SK-N-SH treated with all-trans-retinoic acid at 6 μM for 48 hours (cell line): Measurements from ENCODE around the gene CREBBP.

ENCODE experiments used
- ATAC-seq: fragments of 200-7000 bp; cut with Tn5 transposase; 3 replicates; pipeline ENCODE4 v1.9.1; 2020; ENCODE audit warnings: mild to moderate bottlenecking, moderate library complexity
- ARNTL ChIP-seq: fragments of 450-650 bp; formaldehyde crosslinking; IDR thresholded peaks from 2 replicates; pipeline ENCODE4 v1.5.0; 2020; ENCODE audit warnings: low read depth, mild to moderate bottlenecking, moderate library complexity, borderline replicate concordance
- BACH2 ChIP-seq: fragments of 250-450 bp; sonication (Bioruptor Pico); IDR thresholded peaks from 2 replicates; pipeline ENCODE4 v1.9.0; 2021; ENCODE audit warnings: mild to moderate bottlenecking, borderline replicate concordance
- CSDC2 ChIP-seq: fragments of 250-450 bp; sonication (Bioruptor Pico); IDR thresholded peaks from 2 replicates; pipeline ENCODE4 v1.5.0; 2020; ENCODE audit warnings: mild to moderate bottlenecking, moderate library complexity
- ESRRG ChIP-seq: fragments of 250-450 bp; sonication (Bioruptor Pico); IDR thresholded peaks from 2 replicates; pipeline ENCODE4 v1.6.1; 2021; ENCODE audit warnings: mild to moderate bottlenecking
- GLIS3 ChIP-seq: fragments of 250-450 bp; sonication (Bioruptor Pico); IDR thresholded peaks from 2 replicates; pipeline ENCODE4 v1.5.0; 2020; ENCODE audit warnings: mild to moderate bottlenecking, moderate library complexity
- OSR1 ChIP-seq: fragments of 250-450 bp; sonication (Bioruptor Pico); IDR thresholded peaks from 2 replicates; pipeline ENCODE4 v1.8.0; 2022; ENCODE audit warnings: moderate library complexity, mild to moderate bottlenecking, inconsistent platforms
- PPARA ChIP-seq: fragments of 250-450 bp; sonication (Bioruptor Pico); IDR thresholded peaks from 2 replicates; pipeline ENCODE4 v1.5.0; 2020; ENCODE audit warnings: mild to moderate bottlenecking, borderline replicate concordance
- RARB ChIP-seq: fragments of 250-450 bp; sonication (Bioruptor Pico); IDR thresholded peaks from 2 replicates; pipeline ENCODE4 v1.8.0; 2021; ENCODE audit warnings: mild to moderate bottlenecking, moderate library complexity
- SNAI2 ChIP-seq: fragments of 250-450 bp; sonication (Bioruptor Pico); IDR thresholded peaks from 2 replicates; pipeline ENCODE4 v1.5.0; 2020; ENCODE audit warnings: mild to moderate bottlenecking, moderate library complexity
- TCF4 ChIP-seq: fragments of 250-450 bp; sonication (Bioruptor Pico); IDR thresholded peaks from 2 replicates; pipeline ENCODE4 v1.8.0; 2021; ENCODE audit warnings: mild to moderate bottlenecking, moderate library complexity, borderline replicate concordance
- TOX ChIP-seq: fragments of 250-450 bp; sonication (Bioruptor Pico); IDR thresholded peaks from 2 replicates; pipeline ENCODE4 v1.8.0; 2021; ENCODE audit warnings: mild to moderate bottlenecking, moderate library complexity, borderline replicate concordance
- ZC3H10 ChIP-seq: fragments of 250-450 bp; sonication (Bioruptor Pico); IDR thresholded peaks from 2 replicates; pipeline ENCODE4 v1.5.1; 2021; ENCODE audit warnings: mild to moderate bottlenecking, moderate library complexity
- ZFP3 ChIP-seq: fragments of 250-450 bp; sonication (Bioruptor Pico); IDR thresholded peaks from 2 replicates; pipeline ENCODE4 v1.5.0; 2020; ENCODE audit warnings: mild to moderate bottlenecking, moderate library complexity
- ZFP30 ChIP-seq: fragments of 450-650 bp; formaldehyde crosslinking; IDR thresholded peaks from 2 replicates; pipeline ENCODE4 v1.5.0; 2022; ENCODE audit warnings: mild to moderate bottlenecking, moderate library complexity
- ZNF565 ChIP-seq: fragments of 450-650 bp; formaldehyde crosslinking; conservative IDR thresholded peaks from 2 replicates; pipeline ENCODE4 v1.5.0; 2020; ENCODE audit warnings: low read depth, mild to moderate bottlenecking, moderate library complexity
- ZNF70 ChIP-seq: fragments of 450-650 bp; formaldehyde crosslinking; IDR thresholded peaks from 2 replicates; pipeline ENCODE4 v1.5.0; 2020; ENCODE audit warnings: mild to moderate bottlenecking, moderate library complexity
- ZNF8 ChIP-seq: fragments of 450-650 bp; formaldehyde crosslinking; IDR thresholded peaks from 2 replicates; pipeline ENCODE4 v1.5.0; 2020; ENCODE audit warnings: mild to moderate bottlenecking, moderate library complexity
- TF ChIP-seq, protein P1 (sequence below): fragments of 250-450 bp; sonication (Bioruptor Pico); IDR thresholded peaks from 2 replicates; pipeline ENCODE4 v1.5.1; 2021; ENCODE audit warnings: mild to moderate bottlenecking, moderate library complexity
- TF ChIP-seq, protein P2 (sequence below): fragments of 250-450 bp; sonication (Bioruptor Pico); IDR thresholded peaks from 2 replicates; pipeline ENCODE4 v1.5.0; 2020; ENCODE audit warnings: mild to moderate bottlenecking, moderate library complexity
- TF ChIP-seq, protein P3 (sequence below): fragments of 250-450 bp; sonication (Bioruptor Pico); IDR thresholded peaks from 2 replicates; pipeline ENCODE4 v1.5.1; 2020; ENCODE audit warnings: low read depth, mild to moderate bottlenecking, moderate library complexity
- TF ChIP-seq, protein P4 (sequence below): fragments of 250-450 bp; sonication (Bioruptor Pico); IDR thresholded peaks from 2 replicates; pipeline ENCODE4 v1.8.0; 2020; ENCODE audit warnings: mild to moderate bottlenecking, moderate library complexity, borderline replicate concordance

The CREBBP gene

DNA sequence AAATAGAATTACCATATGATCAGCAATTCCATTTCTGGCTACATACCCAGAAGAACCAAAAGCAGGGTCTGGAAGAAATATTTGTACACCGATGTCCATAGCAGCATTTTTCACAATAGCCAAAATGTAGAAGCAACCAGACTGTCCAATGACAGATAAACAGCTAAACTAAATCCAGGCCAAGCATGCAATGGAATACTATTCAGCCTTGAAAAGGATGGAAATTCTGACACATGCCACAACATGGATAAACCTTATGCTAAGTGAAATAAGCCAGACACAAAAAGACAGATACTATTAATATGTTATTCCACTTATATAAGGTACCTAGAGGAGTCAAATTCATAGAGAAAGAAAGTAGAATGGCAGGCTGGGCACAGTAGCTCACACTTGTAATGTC lies 25.9 kb upstream of the CREBBP start:
- no peak for TF ChIP-seq ZNF8 (CRISPR knock-in tag)
- TF ChIP-seq, protein P1, sequence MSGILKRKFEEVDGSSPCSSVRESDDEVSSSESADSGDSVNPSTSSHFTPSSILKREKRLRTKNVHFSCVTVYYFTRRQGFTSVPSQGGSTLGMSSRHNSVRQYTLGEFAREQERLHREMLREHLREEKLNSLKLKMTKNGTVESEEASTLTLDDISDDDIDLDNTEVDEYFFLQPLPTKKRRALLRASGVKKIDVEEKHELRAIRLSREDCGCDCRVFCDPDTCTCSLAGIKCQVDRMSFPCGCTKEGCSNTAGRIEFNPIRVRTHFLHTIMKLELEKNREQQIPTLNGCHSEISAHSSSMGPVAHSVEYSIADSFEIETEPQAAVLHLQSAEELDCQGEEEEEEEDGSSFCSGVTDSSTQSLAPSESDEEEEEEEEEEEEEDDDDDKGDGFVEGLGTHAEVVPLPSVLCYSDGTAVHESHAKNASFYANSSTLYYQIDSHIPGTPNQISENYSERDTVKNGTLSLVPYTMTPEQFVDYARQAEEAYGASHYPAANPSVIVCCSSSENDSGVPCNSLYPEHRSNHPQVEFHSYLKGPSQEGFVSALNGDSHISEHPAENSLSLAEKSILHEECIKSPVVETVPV (CRISPR knock-in tag), result no peak
- no peak for TF ChIP-seq ZNF565 (CRISPR knock-in tag)
- no peak for TF ChIP-seq ZNF70 (CRISPR knock-in tag)
- no peak for TF ChIP-seq ARNTL (CRISPR knock-in tag)
- no peak for TF ChIP-seq CSDC2 (CRISPR knock-in tag)
- no peak for TF ChIP-seq ESRRG (CRISPR knock-in tag)
- TF ChIP-seq RARB (CRISPR knock-in tag), result no peak
- TF ChIP-seq TOX (CRISPR knock-in tag), result no peak
- no peak for TF ChIP-seq ZFP30 (CRISPR knock-in tag)
- TF ChIP-seq, protein P2, sequence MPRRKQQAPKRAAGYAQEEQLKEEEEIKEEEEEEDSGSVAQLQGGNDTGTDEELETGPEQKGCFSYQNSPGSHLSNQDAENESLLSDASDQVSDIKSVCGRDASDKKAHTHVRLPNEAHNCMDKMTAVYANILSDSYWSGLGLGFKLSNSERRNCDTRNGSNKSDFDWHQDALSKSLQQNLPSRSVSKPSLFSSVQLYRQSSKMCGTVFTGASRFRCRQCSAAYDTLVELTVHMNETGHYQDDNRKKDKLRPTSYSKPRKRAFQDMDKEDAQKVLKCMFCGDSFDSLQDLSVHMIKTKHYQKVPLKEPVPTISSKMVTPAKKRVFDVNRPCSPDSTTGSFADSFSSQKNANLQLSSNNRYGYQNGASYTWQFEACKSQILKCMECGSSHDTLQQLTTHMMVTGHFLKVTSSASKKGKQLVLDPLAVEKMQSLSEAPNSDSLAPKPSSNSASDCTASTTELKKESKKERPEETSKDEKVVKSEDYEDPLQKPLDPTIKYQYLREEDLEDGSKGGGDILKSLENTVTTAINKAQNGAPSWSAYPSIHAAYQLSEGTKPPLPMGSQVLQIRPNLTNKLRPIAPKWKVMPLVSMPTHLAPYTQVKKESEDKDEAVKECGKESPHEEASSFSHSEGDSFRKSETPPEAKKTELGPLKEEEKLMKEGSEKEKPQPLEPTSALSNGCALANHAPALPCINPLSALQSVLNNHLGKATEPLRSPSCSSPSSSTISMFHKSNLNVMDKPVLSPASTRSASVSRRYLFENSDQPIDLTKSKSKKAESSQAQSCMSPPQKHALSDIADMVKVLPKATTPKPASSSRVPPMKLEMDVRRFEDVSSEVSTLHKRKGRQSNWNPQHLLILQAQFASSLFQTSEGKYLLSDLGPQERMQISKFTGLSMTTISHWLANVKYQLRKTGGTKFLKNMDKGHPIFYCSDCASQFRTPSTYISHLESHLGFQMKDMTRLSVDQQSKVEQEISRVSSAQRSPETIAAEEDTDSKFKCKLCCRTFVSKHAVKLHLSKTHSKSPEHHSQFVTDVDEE, result no peak
- ATAC-seq, result no peak

DNA sequence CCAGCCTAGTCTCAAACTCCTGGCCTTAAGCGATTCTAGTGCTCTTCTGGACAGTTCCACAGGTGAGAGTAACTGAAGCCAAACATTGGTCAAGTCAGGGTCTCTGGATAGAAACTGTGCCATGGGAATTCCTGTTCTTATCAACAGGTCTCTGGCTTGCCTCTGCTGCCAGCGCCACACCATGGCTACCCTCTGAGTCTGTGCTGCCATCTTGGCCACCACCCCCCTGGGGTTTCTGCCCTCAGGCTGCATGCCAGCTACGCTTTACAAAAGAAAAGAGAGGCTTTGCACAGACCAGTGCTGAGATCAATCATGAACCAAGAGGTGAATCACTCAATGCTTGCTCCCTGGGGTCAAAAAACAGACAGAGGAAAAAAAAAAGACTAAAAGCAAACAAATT lies 24.4 kb upstream of the CREBBP start:
- ATAC-seq, result no peak
- TF ChIP-seq BACH2 (CRISPR knock-in tag) (no peak), GLIS3 (no peak), OSR1 (CRISPR knock-in tag) (no peak), ZFP30 (CRISPR knock-in tag) (no peak), ZNF565 (CRISPR knock-in tag) (no peak), RARB (CRISPR knock-in tag) (no peak), TCF4 (no peak), ZFP3 (CRISPR knock-in tag) (no peak), ZC3H10 (CRISPR knock-in tag) (no peak), CSDC2 (CRISPR knock-in tag) (no peak), ZNF8 (CRISPR knock-in tag) (no peak), ZNF70 (CRISPR knock-in tag) (no peak), PPARA (CRISPR knock-in tag) (no peak), SNAI2 (CRISPR knock-in tag) (no peak)
- TF ChIP-seq, protein P2, result no peak
- TF ChIP-seq, protein P3, sequence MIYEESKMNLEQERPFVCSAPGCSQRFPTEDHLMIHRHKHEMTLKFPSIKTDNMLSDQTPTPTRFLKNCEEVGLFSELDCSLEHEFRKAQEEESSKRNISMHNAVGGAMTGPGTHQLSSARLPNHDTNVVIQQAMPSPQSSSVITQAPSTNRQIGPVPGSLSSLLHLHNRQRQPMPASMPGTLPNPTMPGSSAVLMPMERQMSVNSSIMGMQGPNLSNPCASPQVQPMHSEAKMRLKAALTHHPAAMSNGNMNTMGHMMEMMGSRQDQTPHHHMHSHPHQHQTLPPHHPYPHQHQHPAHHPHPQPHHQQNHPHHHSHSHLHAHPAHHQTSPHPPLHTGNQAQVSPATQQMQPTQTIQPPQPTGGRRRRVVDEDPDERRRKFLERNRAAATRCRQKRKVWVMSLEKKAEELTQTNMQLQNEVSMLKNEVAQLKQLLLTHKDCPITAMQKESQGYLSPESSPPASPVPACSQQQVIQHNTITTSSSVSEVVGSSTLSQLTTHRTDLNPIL (CRISPR knock-in tag), result no peak
- TF ChIP-seq, protein P4, sequence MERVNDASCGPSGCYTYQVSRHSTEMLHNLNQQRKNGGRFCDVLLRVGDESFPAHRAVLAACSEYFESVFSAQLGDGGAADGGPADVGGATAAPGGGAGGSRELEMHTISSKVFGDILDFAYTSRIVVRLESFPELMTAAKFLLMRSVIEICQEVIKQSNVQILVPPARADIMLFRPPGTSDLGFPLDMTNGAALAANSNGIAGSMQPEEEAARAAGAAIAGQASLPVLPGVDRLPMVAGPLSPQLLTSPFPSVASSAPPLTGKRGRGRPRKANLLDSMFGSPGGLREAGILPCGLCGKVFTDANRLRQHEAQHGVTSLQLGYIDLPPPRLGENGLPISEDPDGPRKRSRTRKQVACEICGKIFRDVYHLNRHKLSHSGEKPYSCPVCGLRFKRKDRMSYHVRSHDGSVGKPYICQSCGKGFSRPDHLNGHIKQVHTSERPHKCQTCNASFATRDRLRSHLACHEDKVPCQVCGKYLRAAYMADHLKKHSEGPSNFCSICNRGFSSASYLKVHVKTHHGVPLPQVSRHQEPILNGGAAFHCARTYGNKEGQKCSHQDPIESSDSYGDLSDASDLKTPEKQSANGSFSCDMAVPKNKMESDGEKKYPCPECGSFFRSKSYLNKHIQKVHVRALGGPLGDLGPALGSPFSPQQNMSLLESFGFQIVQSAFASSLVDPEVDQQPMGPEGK (CRISPR knock-in tag), result no peak

DNA sequence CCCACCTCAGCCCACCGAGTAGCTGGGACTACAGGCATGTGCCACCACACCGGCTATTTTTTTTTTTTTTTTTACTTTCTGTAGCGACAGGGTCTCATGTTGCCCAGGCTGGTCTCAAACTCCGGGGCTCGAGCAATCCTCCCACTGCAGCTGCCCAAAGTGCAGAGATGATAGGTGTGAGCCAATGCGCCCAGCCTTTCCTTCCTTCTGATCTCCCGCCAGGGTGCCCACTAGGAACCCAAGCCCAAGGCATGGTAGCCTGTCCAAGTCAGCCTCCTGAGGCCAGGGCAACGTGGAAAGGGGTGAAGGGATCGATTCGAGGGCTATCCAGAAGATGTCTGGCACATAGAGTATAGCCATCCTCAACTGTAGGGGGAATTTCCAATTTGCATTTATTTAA lies 9.6 kb upstream of the CREBBP start:
- ATAC-seq, result no peak
- TF ChIP-seq PPARA (CRISPR knock-in tag), result no peak
- no peak for TF ChIP-seq BACH2 (CRISPR knock-in tag)
- TF ChIP-seq TOX (CRISPR knock-in tag), result no peak
- TF ChIP-seq ZNF8 (CRISPR knock-in tag), result no peak
- TF ChIP-seq TCF4, result no peak
- TF ChIP-seq, protein P1 (CRISPR knock-in tag), result no peak
- no peak for TF ChIP-seq RARB (CRISPR knock-in tag)
- TF ChIP-seq, protein P3 (CRISPR knock-in tag), result no peak
- TF ChIP-seq ZFP3 (CRISPR knock-in tag), result no peak
- TF ChIP-seq SNAI2 (CRISPR knock-in tag), result no peak
- TF ChIP-seq GLIS3, result no peak
- TF ChIP-seq ZC3H10 (CRISPR knock-in tag), result no peak
- no peak for TF ChIP-seq ARNTL (CRISPR knock-in tag)
- TF ChIP-seq, protein P4 (CRISPR knock-in tag), result no peak
